Measurements from ENCODE around the gene TARS2. TPM values are rescaled to one million over a fixed set of nuclear protein-coding genes. Genes with fewer than 3 reads are reported as not detected.

The TARS2 gene
- total RNA-seq, 2 donors from 2014 or later = 19.1 to 30.4 TPM

DNA sequence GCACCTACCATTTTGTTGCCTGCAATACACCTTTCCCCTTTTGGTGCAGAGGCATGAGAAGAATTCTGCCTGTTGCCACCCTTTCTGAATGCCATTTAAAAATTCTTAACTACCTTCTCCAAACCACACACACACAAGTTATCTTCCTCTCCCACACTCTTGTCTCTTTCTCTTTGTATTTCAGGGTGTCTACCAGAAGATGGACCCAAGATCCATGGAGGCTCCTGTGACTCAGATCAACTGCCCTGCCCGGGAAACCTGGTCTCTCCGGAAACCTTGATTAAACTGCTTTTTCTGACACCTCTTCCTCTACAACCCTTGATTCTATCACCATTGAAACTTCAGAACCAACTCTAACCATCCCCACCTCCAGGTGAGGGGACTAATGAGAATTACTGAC lies 2.4 kb upstream of the TARS2 start:
- no peak overlapping the region for H3K9ac ChIP-seq (ENCODE audit: low read depth in 2 of 2, low read length in 2 of 2)

DNA sequence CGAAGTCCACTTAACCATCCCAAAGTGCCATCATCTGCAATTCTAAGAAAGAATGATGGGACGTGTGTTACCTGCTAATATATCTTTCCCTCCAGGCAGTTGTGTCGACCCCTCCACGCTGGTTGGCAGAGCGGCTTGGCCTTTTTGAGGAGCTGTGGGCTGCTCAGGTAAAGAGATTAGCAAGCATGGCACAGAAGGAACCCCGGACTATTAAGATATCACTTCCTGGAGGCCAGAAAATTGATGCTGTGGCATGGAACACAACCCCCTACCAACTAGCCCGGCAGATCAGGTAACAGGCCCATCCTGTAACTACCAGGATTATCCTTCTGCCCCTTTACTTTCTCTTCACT lies 520 bp downstream of the TARS2 start:
- Histone ChIP-seq H3K9me3 (no peaks in the 10 kb centered on the region), H3K4me1 (peaks cover 5% of the 10 kb centered on the region), H3K27me3 (no peaks in the 10 kb centered on the region), H3K27ac (peak overlapping the region; percentile 18), H3K4me3 (peak overlapping the region; percentile 64), H3K9ac (ENCODE audit: low read depth in 2 of 2, low read length in 2 of 2) (peak overlapping the region; percentile 80 to 92), H3K36me3 (peaks cover 4% of the 10 kb centered on the region)
- intact Hi-C loops (cut with DNase I) = no loop called here
- no peak for DNase-seq
- TF ChIP-seq, protein P1, sequence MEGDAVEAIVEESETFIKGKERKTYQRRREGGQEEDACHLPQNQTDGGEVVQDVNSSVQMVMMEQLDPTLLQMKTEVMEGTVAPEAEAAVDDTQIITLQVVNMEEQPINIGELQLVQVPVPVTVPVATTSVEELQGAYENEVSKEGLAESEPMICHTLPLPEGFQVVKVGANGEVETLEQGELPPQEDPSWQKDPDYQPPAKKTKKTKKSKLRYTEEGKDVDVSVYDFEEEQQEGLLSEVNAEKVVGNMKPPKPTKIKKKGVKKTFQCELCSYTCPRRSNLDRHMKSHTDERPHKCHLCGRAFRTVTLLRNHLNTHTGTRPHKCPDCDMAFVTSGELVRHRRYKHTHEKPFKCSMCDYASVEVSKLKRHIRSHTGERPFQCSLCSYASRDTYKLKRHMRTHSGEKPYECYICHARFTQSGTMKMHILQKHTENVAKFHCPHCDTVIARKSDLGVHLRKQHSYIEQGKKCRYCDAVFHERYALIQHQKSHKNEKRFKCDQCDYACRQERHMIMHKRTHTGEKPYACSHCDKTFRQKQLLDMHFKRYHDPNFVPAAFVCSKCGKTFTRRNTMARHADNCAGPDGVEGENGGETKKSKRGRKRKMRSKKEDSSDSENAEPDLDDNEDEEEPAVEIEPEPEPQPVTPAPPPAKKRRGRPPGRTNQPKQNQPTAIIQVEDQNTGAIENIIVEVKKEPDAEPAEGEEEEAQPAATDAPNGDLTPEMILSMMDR (IDR thresholded peaks at IDR 0.05) = no peak

More for the DNA sequence above, 2.4 kb upstream of the TARS2 start:
- intact Hi-C loops (cut with DNase I) = no loop called here
- DNase-seq = no peak
- H3K4me3 ChIP-seq = no peak overlapping the region
- no peaks in the 10 kb centered on the region for H3K27me3 ChIP-seq
- no peaks in the 10 kb centered on the region for H3K9me3 ChIP-seq
- H3K36me3 ChIP-seq = no peaks in the 10 kb centered on the region
- TF ChIP-seq, protein P1 (IDR thresholded peaks at IDR 0.05) = no peak
- peaks cover 5% of the 10 kb centered on the region for H3K4me1 ChIP-seq
- no peak overlapping the region for H3K27ac ChIP-seq

DNA sequence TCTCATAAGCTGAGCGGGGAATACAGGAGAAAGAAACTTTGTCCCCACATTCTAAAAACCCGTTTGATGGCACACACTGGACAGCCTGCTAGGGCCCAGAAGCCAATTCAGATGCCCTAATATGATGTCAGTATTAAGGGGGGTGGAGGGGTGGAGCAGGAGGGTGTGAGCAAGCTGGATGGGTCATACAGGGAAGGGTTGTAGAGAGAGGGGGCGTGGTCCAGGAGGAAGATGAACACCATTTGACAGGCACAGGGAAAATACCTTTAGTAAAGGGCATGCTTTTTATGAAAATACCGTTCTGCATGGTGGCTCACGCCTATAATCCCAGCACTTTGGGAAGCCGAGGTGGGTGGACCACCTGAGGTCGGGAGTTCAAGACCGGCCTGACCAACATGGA lies 6.0 kb downstream of the TARS2 start:
- Histone ChIP-seq H3K9me3 (no peaks in the 10 kb centered on the region), H3K4me1 (peaks cover under 1% of the 10 kb centered on the region), H3K27me3 (no peaks in the 10 kb centered on the region), H3K27ac (no peak overlapping the region), H3K9ac (ENCODE audit: low read depth in 2 of 2, low read length in 2 of 2) (no peak overlapping the region), H3K4me3 (no peak overlapping the region), H3K36me3 (peaks cover 4% of the 10 kb centered on the region)
- intact Hi-C loops (cut with DNase I) = no loop called here
- TF ChIP-seq, protein P1 (IDR thresholded peaks at IDR 0.05) = no peak
- no peak for DNase-seq

DNA sequence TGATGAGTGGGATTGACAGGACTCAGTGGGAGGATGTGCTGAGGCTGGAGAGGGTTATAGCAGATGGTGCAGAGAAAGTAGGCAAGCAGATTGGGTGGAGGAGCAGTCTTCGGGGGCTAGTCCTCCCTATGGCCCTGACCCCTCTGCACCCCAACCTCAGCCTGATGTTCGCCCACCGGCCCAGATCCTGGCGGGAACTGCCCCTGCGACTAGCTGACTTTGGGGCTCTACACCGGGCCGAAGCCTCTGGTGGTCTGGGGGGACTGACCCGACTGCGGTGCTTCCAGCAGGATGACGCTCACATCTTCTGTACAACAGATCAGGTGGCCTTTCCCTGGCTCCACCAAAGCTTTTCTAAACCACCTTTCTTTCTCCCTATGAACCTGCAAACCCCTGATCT lies 11.1 kb downstream of the TARS2 start:
- TF ChIP-seq, protein P1 (IDR thresholded peaks at IDR 0.05) = no peak
- Histone ChIP-seq H3K4me3 (no peak overlapping the region), H3K9me3 (no peaks in the 10 kb centered on the region), H3K9ac (ENCODE audit: low read depth in 2 of 2, low read length in 2 of 2) (no peak overlapping the region), H3K27me3 (no peaks in the 10 kb centered on the region), H3K4me1 (no peaks in the 10 kb centered on the region), H3K36me3 (no peaks in the 10 kb centered on the region), H3K27ac (no peak overlapping the region)
- intact Hi-C loops (cut with DNase I) = no loop called here
- DNase-seq = no peak

DNA sequence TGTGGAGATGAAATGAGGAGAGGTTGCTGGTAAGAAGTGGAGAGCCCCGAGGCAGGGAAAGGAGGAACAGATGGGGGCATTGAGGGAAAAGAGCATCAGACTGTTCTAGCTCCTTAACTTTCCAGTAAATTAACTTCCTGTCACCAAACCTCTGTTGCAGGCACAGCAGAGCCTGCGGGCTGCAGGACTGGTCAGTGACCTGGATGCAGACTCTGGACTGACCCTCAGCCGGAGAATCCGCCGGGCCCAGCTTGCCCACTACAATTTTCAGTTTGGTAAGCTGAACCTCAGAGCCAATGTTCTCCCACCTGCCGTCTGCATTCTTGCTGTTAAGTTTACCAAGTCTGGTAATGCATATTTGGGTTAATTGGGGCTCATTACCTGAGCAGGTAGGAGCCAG lies 18.2 kb downstream of the TARS2 start:
- no peak for DNase-seq
- no peak overlapping the region for H3K4me3 ChIP-seq
- peaks cover 7% of the 10 kb centered on the region for H3K4me1 ChIP-seq
- no peaks in the 10 kb centered on the region for H3K27me3 ChIP-seq
- no peaks in the 10 kb centered on the region for H3K9me3 ChIP-seq
- H3K27ac ChIP-seq = no peak overlapping the region
- no peak overlapping the region for H3K9ac ChIP-seq (ENCODE audit: low read depth in 2 of 2, low read length in 2 of 2)
- no peaks in the 10 kb centered on the region for H3K36me3 ChIP-seq
- TF ChIP-seq, protein P1 (IDR thresholded peaks at IDR 0.05) = no peak
- intact Hi-C loops (cut with DNase I) = no loop called here

Data from colonic mucosa (tissue), 4 donors.